OCI-LY7 (cell line): Measurements from ENCODE around the gene HOXA3.

Experiments
- CTCF ChIP-seq: fragments of 200-600 bp; sonication (generic); conservative IDR thresholded peaks from 2 replicates; pipeline ENCODE4 v1.5.1; 2014; ENCODE audit warnings: mild to moderate bottlenecking, antibody characterized with exemption, low read length, moderate library complexity, mixed read lengths
- EZH2phosphoT487 ChIP-seq: fragments of 200-600 bp; sonication (generic); IDR thresholded peaks from 2 replicates; pipeline ENCODE4 v1.6.1; 2018; ENCODE audit warnings: low read depth, borderline replicate concordance, mild to moderate bottlenecking, mixed run types, antibody characterized with exemption, low read length, moderate library complexity, mixed read lengths

- TF ChIP-seq CTCF = no peak
- TF ChIP-seq EZH2phosphoT487 = no peak
Measured at GRCh38 chr7:27159266-27160144, 7.1 kb upstream of the HOXA3 start.
